CD4-positive, alpha-beta T cell treated with Interleukin-6 for 4 hours (primary cell): Measurements from ENCODE around the gene SLC39A11.
"Not testable (repeated sequence)": the region's sequence is repeated elsewhere in the genome, so short reads cannot be mapped to it uniquely, and the experiment has no call there.

Source experiments
- DNase-seq: peaks from one replicate; pipeline ENCODE4 v3.0.0-alpha.2; 2020; ENCODE audit warnings: mixed read lengths

The SLC39A11 gene

DNA sequence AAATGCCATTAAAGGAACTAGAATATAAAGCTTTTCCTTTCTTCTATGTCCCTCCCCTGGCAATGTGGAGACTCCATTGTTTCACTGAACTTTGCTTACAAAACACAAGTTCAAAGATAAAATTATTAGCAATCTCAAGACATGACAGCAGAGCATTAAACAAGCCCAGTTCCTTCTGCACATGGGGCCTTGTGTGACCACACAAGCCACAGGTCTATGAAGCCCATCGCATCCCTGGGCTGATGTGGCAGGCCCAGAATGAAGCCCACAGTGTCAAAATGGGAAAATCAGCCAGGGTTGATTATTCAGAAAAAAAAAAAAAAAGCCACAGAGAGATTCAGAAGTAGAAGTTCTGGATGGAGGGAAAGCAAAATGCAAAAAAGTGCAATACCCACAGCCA is 12.9 kb upstream of the SLC39A11 start:
- no peak for DNase-seq

DNA sequence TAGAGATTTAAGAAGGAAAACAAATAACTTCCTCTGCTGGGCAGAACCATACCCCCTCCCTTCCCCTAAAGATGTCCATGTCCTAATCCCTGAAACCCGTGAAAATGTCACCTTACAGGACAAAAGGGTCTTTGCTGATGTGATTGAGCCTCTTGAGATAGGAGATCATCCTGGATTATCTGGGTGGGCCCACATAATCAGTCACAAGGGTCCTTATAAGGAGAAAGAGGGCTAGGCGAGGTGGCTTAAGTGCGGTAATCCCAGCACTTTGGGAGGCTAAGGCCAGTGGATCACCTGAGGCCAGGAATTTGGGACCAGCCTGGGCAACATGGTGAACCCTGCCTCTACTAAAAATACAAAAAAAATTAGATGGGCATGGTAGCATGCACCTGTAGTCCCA is 12.0 kb upstream of the SLC39A11 start:
- DNase-seq, result no peak

DNA sequence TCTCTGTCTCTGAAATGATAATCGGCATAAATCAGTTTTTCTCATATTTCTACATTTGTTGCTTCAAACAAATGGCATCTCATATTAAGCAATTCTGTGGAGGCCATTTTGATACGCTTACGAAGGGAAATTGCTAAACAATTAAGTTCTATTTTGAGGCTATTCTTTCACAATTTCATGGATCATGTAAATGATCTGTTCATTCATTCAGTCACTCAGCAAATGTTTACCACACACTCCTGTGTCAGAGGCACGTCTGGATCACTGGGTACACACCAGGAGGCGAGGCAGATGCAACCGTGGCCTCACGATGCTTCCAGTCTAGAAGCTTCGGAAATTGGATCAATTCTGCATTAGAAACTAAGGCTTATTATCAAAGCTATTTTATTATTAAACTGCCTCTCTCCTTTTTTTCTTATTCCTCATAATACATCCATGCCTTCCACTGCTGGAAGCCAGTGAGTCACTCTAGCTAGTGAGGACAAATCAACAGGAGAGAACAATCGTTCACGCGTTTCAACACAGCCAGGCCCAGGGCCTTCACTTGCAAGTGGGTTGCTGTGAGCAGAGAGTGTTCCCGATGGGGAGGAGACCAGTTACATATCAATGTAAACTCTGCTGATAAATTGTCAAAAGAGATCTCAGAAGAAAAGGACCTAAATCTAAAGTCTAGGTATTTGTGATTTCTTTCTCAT is 11.3 kb upstream of the SLC39A11 start:
- no peak for DNase-seq

DNA sequence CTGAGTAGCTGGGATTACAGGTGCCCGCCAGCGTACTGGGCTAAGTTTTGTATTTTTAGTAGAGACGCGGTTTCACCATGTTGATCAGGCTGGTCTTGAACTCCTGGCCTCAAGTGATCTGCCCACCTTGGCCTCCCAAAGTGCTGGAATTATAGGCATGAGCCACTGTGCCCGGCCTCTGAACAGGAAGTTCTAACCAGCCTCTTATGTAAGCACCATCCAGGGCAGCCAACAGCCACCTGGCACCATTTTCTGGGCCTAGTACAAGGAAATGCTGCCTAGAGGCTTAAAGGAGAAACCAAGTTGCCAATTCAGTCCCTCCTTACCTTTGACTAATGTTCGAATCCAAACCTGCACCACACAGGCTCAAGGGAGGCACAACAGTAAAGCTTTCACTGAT is 8.5 kb upstream of the SLC39A11 start:
- no peak for DNase-seq

DNA sequence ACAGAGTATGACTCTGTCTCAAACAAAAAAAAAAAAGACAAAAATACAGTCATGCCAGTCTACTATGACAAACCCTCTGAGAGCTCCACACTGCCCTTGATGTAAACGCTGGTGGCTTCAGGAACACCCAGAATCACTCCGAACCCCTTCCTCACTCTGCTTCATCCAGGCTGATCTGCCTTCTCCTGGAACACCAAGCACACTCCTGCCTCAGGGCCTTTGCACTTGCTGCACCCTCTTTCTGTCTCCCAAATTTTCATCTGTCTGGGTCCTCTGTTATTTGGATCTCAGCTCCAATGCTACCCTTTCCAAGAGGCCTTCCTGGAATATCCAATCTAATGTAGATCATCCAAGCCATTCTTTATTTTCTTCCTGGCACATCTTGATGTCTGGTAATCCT is 7.9 kb upstream of the SLC39A11 start:
- no peak for DNase-seq

DNA sequence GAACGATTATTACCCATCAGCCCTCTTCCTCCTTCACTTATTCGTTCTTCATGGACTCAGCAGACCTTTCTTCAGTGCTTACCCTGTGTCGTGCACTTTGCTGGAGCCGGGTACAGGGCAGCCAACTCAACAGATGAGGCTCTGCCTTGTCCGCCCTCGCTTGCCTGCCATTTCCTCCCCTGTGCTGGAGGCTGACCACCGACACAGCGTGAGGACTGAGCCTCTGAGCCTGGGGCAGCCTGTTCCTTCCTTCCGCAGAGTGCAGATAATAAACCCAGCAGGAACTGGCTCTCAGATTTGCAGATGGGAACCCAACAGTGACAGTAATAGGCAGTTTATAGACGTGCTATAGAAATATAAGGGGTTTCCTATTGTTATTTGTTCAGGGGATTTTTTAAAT is 7.0 kb upstream of the SLC39A11 start:
- DNase-seq, result no peak

DNA sequence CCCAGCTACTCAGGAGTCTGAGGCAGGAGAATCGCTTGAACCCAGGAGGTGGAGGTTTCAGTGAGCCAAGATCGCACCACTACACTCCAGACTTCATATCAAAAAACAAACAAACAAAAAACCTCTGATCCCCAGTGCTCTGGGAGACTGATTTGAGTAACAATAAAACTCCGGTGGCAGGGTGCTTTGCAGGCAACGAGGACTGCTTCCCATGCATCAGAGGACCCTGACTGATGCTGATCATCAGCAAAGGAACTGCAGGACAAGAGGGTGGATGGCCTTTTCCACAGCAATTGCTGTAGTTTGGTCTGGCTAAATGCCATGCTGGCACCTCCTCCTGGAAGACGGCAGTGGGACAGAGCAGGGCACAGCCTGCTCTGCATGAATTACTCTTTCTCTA is 6.4 kb upstream of the SLC39A11 start:
- no peak for DNase-seq

DNA sequence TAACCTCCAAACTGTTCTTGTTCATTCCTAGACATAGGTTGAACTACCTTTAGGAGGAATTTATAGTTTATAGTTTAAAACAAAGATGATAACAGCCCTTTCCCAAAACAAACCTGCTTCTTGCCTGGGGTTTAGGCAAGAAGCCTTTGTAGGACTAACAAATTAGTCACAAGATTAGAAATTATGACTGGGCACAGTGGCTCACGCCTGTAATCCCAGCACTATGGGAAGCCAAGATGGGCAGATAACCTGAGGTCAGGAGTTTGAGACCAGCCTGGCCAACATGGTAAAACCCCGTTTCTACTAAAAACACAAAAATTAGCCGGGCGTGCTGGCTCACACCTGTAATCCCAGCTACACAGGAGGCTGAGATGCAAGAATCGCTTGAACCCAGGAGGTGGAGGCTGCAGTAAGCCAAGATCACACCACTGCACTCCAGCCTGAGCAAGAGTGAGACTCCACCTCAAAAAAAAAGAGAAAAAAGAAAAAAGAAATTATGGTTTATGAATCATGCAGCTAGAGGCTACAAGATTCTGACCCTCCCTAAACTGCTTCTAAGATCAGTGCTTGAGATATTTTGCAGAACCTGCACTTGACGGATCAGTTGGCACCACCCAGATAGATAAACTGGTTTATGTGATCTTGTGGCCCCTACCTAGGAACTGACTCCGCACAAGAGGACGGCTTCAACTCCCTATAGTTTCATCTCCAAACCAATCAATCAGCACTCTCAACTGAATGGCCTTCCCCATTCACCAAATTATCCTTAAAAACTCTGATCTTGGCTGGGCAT is 5.7 kb upstream of the SLC39A11 start:
- DNase-seq, result not testable (repeated sequence)

DNA sequence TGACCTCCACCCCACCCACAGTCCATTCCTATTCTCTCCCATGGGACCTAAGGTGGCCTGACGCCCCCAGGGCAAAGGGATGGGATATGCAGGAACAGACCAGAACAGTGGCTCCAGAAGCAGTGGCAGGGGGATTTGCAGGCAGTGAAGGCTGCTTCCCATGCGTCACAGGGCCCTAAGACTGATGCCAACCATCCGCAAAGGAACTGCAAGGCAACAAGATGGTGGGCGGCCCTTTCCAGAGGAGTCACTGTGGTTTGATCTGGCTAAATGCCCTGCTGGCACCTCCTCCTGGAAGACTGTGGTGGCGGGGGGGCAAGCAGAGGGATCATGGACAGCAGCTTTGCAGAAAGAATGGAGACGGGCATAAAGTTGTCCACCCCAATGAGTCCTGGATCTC is 4.4 kb upstream of the SLC39A11 start:
- no peak for DNase-seq

- DNase-seq, result no peak
These were observed 3.7 kb upstream of the SLC39A11 start for GRCh38 chr17:73096211-73096610.

DNA sequence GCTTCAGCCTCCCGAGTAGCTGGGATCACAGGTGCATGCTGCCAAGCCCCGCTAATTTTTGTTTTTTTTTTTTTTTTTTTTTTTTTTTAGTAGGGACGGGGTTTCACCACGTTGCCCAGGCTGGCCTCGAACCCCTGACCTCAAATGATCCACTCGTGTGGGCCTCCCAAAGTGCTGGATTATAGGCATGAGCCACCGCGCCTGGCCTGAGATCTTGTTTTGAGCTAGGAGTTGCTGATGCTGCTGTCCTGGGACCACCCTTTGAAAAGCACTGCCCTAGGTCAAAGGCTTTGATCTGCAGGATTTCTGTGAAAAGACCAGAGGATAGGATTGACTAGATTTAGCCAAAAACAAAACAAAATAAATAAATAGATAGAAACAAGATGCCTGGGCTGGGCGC is 798 bp upstream of the SLC39A11 start:
- DNase-seq, result no peak

- DNase-seq, result peak; percentile 13
These were observed 542 bp downstream of the SLC39A11 start for GRCh38 chr17:73091770-73092522.

GRCh38 chr17:73091410-73091769 is 1.1 kb downstream of the SLC39A11 start:
- DNase-seq, result no peak

DNA sequence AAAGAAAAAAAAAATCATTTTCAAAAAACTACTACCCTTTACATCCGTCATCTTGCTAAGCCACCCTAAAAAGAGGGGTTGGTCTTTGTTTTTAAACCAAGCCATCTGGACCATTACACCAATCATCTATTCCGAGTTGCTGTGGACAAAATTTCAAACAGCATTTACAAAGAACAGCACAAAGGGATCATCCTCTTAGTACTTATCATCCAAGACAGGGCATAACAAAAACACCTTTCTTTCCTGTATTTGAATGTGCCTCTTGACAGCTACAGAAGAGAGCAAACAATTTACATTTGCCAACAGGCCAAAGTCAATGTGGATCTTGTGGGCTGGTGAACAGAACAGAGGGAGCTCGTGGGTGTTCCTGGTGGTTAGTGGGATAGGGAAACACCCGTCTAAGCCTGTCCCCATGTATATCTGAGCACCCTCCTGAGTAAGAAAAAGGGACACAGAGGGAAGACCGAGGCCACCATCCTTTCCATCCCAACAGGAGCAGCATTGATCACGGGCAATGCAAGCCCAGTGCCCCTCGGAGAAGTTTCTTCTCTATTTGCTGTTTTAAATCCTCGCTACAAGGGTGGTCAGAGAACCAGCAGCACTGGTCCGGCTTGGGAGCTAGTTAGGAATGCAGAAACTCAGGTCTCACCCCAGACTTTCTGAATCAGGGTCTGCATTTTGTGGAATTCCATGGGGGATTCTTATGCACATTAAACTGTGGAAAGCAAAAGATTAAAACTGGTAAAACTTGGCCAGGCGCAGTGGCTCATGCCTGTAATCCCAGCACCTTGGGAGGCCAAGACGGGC is 1.9 kb downstream of the SLC39A11 start:
- DNase-seq, result no peak

DNA sequence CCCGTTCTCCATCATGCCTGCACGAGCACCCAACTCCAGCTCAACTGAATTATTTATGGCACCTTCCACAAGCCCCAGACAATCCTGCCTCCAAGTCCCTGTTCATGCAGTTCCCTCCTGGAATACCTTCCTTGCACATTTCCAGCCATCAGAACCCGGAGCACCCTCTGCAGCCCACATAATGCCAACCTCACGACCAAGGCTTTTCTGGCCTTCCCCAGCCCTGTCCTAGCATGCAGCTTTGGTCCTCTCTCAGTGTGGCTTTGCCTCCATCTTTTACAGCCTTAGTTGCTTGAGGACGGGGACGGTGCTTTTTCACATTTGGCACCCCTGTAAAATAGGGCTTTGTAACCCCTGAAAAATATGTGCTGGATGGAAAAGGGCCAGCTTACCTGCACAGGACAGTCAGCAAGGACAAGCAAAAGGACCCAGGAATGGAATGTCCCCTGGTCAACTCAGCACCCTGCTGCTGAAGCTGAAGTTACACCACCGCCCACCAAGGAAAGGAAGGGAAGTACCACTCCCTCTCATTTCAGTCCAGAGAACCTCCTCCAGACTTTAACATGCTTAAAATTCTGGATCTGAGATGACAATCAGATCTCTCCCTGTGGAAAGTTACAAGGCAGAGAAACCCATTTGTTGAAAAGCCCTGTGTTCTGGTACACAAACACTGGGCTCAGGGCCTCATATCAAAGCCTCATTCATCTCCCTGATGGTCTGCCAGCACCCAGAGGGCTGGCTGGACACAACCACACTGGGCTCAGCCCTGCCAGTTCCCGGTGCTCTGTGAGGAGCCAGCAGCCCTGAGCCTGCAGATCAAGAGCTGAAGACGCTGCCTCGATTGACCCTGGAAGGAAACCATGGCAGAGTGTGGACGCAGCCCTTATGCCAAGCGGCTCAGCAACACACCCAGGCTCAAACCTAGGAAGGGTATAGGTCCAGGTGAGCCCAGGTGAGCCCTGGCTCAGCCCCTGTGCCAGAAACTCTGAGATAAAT is 2.9 kb downstream of the SLC39A11 start:
- no peak for DNase-seq

GRCh38 chr17:73088561-73088960 is 3.9 kb downstream of the SLC39A11 start:
- DNase-seq, result no peak

DNA sequence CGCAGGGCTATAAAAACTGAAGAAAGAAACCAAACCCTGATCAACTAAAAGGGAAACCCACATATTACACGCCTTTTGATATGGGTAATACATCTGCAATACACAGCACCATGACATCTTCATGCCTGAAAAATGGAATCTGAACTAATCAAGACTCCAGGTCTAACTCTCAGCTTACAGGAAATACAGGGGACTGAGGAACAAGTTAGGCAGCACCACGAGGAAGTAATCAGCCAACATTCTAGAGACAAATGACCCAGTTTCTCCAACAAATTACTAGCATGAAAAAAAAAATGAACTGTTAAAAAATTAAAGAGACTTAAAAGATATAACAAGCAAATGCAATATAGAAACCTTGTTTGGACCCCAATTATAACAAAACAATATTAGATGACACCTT is 9.1 kb downstream of the SLC39A11 start:
- DNase-seq, result no peak

DNA sequence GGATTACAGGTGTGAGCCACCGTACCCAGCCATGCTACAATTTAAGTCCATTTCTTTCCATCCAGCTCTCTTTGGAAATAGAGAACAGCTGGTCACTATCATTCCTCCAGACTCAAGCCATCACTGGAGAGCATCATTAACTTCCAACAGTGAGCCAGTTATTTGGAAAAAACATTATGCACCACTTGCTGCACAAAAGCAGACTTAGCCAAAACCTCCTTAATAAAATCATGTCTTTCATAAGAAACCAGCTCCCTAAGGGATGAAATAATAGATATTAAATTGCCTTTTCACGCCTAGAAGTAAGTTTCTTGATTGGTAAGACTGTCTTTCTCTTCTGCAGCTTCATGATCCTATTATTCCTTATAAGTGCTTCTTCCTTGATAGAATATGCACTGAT is 17.9 kb downstream of the SLC39A11 start:
- DNase-seq, result no peak

DNA sequence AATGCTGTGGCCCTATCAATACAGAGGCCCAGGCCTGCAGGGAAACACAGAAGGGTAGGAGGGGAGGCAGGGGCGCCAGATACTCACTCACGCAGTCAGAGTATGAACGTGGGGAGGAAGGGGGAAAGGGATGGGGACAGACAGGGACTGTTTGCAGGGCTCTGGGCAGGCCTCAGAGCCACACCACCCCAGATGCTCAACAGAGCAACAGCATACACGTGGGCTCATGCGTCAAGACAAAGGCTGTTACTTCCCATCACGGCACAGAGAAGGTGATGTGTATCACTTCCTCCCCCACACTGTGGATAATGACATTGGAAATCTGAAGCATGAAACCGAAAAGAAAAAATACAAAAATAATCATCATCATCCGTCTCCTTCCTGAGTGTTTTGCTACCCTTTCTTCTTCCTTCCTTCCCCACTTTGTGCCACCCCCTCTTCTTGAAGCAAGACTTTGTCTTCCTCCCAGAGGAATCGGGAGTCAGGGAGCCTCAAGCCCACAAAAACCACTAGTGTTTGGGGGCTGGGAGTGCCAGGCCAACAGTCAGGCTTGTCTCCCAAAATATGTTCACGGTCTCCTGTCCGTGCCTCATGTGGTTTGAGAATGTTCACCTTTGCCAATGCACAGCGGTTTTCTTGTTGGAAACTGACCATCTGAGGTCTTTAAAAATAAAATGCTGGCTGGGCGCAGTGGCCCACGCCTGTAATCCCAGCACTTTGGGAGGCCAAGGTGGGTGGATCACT is 20.1 kb downstream of the SLC39A11 start:
- DNase-seq, result no peak

- no peak for DNase-seq
These were observed 21.2 kb downstream of the SLC39A11 start for GRCh38 chr17:73071066-73071999.
